CD4-positive, alpha-beta T cell (primary cell): ENCODE measurements around the gene C5orf63. TPM values are rescaled to one million over a fixed set of nuclear protein-coding genes. Genes with fewer than 3 reads are reported as not detected.

Experiments used
- ATAC-seq: fragments of 200-7000 bp; cut with Tn5 transposase; one replicate; pipeline ENCODE4 v1.10.0; 2022; ENCODE audit warnings: mild to moderate bottlenecking; ENCODE audit not compliant: poor library complexity
- CTCF ChIA-PET: fragments of 350-600 bp; sonication (Branson Sonifier 250); formaldehyde crosslinking; loops from one replicate; lab custom pipeline; 2021; ENCODE audit warnings: antibody characterized with exemption, inconsistent platforms; lab: Charles Lee
- POLR2A ChIA-PET: fragments of 350-600 bp; sonication (Branson Sonifier 250); formaldehyde crosslinking; loops from one replicate; lab custom pipeline; 2021; ENCODE audit warnings: antibody characterized with exemption, inconsistent platforms; lab: Charles Lee
- DNase-seq, 14 experiments: peaks; one replicate each; pipeline ENCODE4 v3.0.0-alpha.2; 2013 to 2020; ENCODE audit warnings: mixed read lengths in 2 of 14
- H3K27ac ChIP-seq, 2 donors: one replicate each; pipeline versions ENCODE4 v1.5.1 to v1.7.0; 2013; ENCODE audit warnings: low read length in 2 of 2, low read depth in 1 of 2, mild to moderate bottlenecking in 1 of 2
- H3K27me3 ChIP-seq, 2 experiments: 1 replicate in 1 of 2; 2 replicates in 1 of 2; pipeline versions ENCODE4 v1.6.1 to v1.7.0; 2013; ENCODE audit warnings: low read length in 2 of 2, control low read depth in 1 of 2, mild to moderate bottlenecking in 1 of 2, moderate library complexity in 1 of 2; ENCODE audit not compliant: insufficient read depth in 2 of 2, control insufficient read depth in 1 of 2
- H3K36me3 ChIP-seq: one replicate; pipeline ENCODE4 v1.6.1; 2013; ENCODE audit warnings: low read length, control low read depth; ENCODE audit not compliant: insufficient read depth
- H3K4me1 ChIP-seq: one replicate; pipeline ENCODE4 v1.6.1; 2013; ENCODE audit warnings: low read length, control low read depth; ENCODE audit not compliant: insufficient read depth
- H3K4me3 ChIP-seq: one replicate; pipeline ENCODE4 v1.5.1; 2013; ENCODE audit warnings: mild to moderate bottlenecking, low read length, moderate library complexity
- H3K9me3 ChIP-seq, 2 experiments: 1 replicate in 1 of 2; 2 replicates in 1 of 2; pipeline versions ENCODE4 v1.6.1 to v1.7.0; 2013; ENCODE audit warnings: low read length in 2 of 2, mild to moderate bottlenecking in 2 of 2, control low read depth in 1 of 2, moderate library complexity in 1 of 2; ENCODE audit not compliant: control insufficient read depth in 1 of 2, insufficient read depth in 1 of 2
- H3K27ac Mint-ChIP-seq: one replicate; pipeline ENCODE4 v1.8.0; 2020; ENCODE audit warnings: mixed read lengths
- H3K27me3 Mint-ChIP-seq: one replicate; pipeline ENCODE4 v1.8.0; 2021; ENCODE audit warnings: mixed read lengths
- H3K36me3 Mint-ChIP-seq: one replicate; pipeline ENCODE4 v1.8.0; 2021; ENCODE audit warnings: low read depth, mixed read lengths
- H3K4me1 Mint-ChIP-seq: one replicate; pipeline ENCODE4 v1.8.0; 2021; ENCODE audit warnings: low read depth, mixed read lengths
- H3K4me3 Mint-ChIP-seq: one replicate; pipeline ENCODE4 v1.8.0; 2020; ENCODE audit warnings: mild to moderate bottlenecking, mixed read lengths
- H3K9me3 Mint-ChIP-seq: one replicate; pipeline ENCODE4 v1.8.0; 2020; ENCODE audit warnings: mixed read lengths
- CTCF ChIP-seq: fragments of 200-600 bp; IDR thresholded peaks from one replicate; pipeline ENCODE4 v1.8.0; 2022; ENCODE audit warnings: antibody characterized with exemption, mild to moderate bottlenecking
- intact Hi-C, 2 experiments: fragments of 100-400 bp; cut with DNase I in 1 of 2; cut with micrococcal nuclease in 1 of 2; formaldehyde crosslinking; loops; one replicate each; pipeline versions ENCODE4 v1.15.1 to v1.9.0; 2023 to 2025; cut with DNase I, micrococcal nuclease
- total RNA-seq, 174 experiments: library from RNA in 2 of 174; stranded (reverse) in 2 of 174; gene quantifications; one replicate each; pipeline ENCODE4 v1.2.3 and lab custom pipeline; 2021 to 2026

The C5orf63 gene
- total RNA-seq, 2 experiments from 2014 or later, result 5.1 to 5.7 TPM

GRCh38 chr5:127009784-127010183, 63.5 kb downstream of the C5orf63 start:
- Mint-ChIP-seq H3K4me1 (peaks cover 38% of the 10 kb centered on the region), H3K4me3 (no peak overlapping the region), H3K27me3 (no peaks in the 10 kb centered on the region), H3K9me3 (no peaks in the 10 kb centered on the region), H3K27ac (no peak overlapping the region), H3K36me3 (no peaks in the 10 kb centered on the region)
- no peaks in the 10 kb centered on the region for H3K27me3 ChIP-seq
- DNase-seq, result no peak
- H3K4me1 ChIP-seq, result peaks cover 3% of the 10 kb centered on the region
- intact Hi-C loops, result no loop called here
- H3K4me3 ChIP-seq, result no peak overlapping the region
- H3K9me3 ChIP-seq, result no peaks in the 10 kb centered on the region
- POLR2A ChIA-PET, result no interaction called here
- TF ChIP-seq CTCF, result no peak
- H3K27ac ChIP-seq, result no peak overlapping the region
- CTCF ChIA-PET, result no interaction called here
- H3K36me3 ChIP-seq, result no peaks in the 10 kb centered on the region
- ATAC-seq, result no peak

- TF ChIP-seq CTCF, result no peak
- H3K27ac Mint-ChIP-seq, result no peak overlapping the region
- H3K27ac ChIP-seq, result no peak overlapping the region
- H3K9me3 Mint-ChIP-seq, result no peaks in the 10 kb centered on the region
- peaks cover 0 to 4% of the 10 kb centered on the region in 2 experiments for H3K9me3 ChIP-seq
- intact Hi-C loops, result no loop called here
- no peak for DNase-seq
- no peaks in the 10 kb centered on the region for H3K27me3 Mint-ChIP-seq
- no peak overlapping the region for H3K4me3 Mint-ChIP-seq
- ATAC-seq, result no peak
- ChIA-PET POLR2A (interaction anchor here (0.6 kb wide), 1 partner anchor 36 kb away, joined by 4 read pairs; no protein-coding TSS in a partner anchor), CTCF (no interaction called here)
- H3K36me3 ChIP-seq, result no peaks in the 10 kb centered on the region
- no peaks in the 10 kb centered on the region for H3K36me3 Mint-ChIP-seq
- H3K4me1 Mint-ChIP-seq, result peaks cover 29% of the 10 kb centered on the region
- H3K4me1 ChIP-seq, result peaks cover 3% of the 10 kb centered on the region
- H3K27me3 ChIP-seq, result no peaks in the 10 kb centered on the region
- H3K4me3 ChIP-seq, result no peak overlapping the region
Measured at GRCh38 chr5:127008300-127008975, 64.9 kb downstream of the C5orf63 start.

GRCh38 chr5:127007522-127007921, 65.8 kb downstream of the C5orf63 start:
- Histone ChIP-seq H3K9me3 (peaks cover 0 to 4% of the 10 kb centered on the region in 2 experiments), H3K27me3 (no peaks in the 10 kb centered on the region), H3K27ac (no peak overlapping the region), H3K36me3 (no peaks in the 10 kb centered on the region), H3K4me3 (no peak overlapping the region), H3K4me1 (peaks cover 3% of the 10 kb centered on the region)
- no peaks in the 10 kb centered on the region for H3K9me3 Mint-ChIP-seq
- no peak for TF ChIP-seq CTCF
- H3K27me3 Mint-ChIP-seq, result no peaks in the 10 kb centered on the region
- DNase-seq, result no peak
- no peak overlapping the region for H3K4me3 Mint-ChIP-seq
- intact Hi-C loops, result no loop called here
- H3K27ac Mint-ChIP-seq, result no peak overlapping the region
- peaks cover 21% of the 10 kb centered on the region for H3K4me1 Mint-ChIP-seq
- ChIA-PET POLR2A (no interaction called here), CTCF (no interaction called here)
- ATAC-seq, result no peak
- no peaks in the 10 kb centered on the region for H3K36me3 Mint-ChIP-seq
